HepG2 (cell line): Measurements from ENCODE around the gene RAB43. TPM values are rescaled to one million over a fixed set of nuclear protein-coding genes. Genes with fewer than 3 reads are reported as not detected.

ENCODE experiments used
- BCL3 ChIP-seq: sonication (generic); formaldehyde crosslinking; IDR thresholded peaks from 2 replicates; pipeline ENCODE4 v1.5.1; 2020; ENCODE audit warnings: mild to moderate bottlenecking, missing genetic modification reagents, moderate library complexity
- BCL6 ChIP-seq: IDR thresholded peaks from 2 replicates; pipeline ENCODE4 v1.6.1; 2016; ENCODE audit warnings: missing genetic modification reagents, missing compliant biosample characterization
- CENPX ChIP-seq: sonication (generic); formaldehyde crosslinking; IDR thresholded peaks from 2 replicates; pipeline ENCODE4 v1.9.0; 2021; ENCODE audit warnings: mild to moderate bottlenecking, missing genetic modification reagents, moderate library complexity
- CTCF ChIP-seq: sonication (generic); formaldehyde crosslinking; IDR thresholded peaks from 2 replicates; pipeline ENCODE4 v1.5.0; 2020; ENCODE audit warnings: mild to moderate bottlenecking, missing genetic modification reagents, moderate library complexity
- FOXM1 ChIP-seq: sonication (generic); formaldehyde crosslinking; IDR thresholded peaks from 2 replicates; pipeline ENCODE4 v1.5.0; 2020; ENCODE audit warnings: missing genetic modification reagents
- RBM22 ChIP-seq: fragments of 200-400 bp; formaldehyde crosslinking; optimal IDR thresholded peaks from 2 replicates; pipeline ENCODE3; 2017; ENCODE audit warnings: mild to moderate bottlenecking, low read length, moderate library complexity
- SP5 ChIP-seq: IDR thresholded peaks from 2 replicates; pipeline ENCODE4 v1.6.1; 2016; ENCODE audit warnings: low read depth, borderline replicate concordance
- ZFP82 ChIP-seq: sonication (generic); formaldehyde crosslinking; IDR thresholded peaks from 2 replicates; pipeline ENCODE4 v1.5.1; 2020; ENCODE audit warnings: mild to moderate bottlenecking, missing genetic modification reagents, borderline replicate concordance
- ZNF17 ChIP-seq: sonication (generic); formaldehyde crosslinking; IDR thresholded peaks from 2 replicates; pipeline ENCODE4 v1.5.0; 2020; ENCODE audit warnings: mild to moderate bottlenecking, missing genetic modification reagents
- ZNF343 ChIP-seq: sonication (generic); formaldehyde crosslinking; IDR thresholded peaks from 2 replicates; pipeline ENCODE4 v1.4.0; 2020; ENCODE audit warnings: mild to moderate bottlenecking, missing genetic modification reagents
- ZNF512B ChIP-seq: sonication (generic); formaldehyde crosslinking; IDR thresholded peaks from 2 replicates; pipeline ENCODE4 v1.5.1; 2020; ENCODE audit warnings: missing genetic modification reagents, mild to moderate bottlenecking, borderline replicate concordance
- ZNF607 ChIP-seq: sonication (generic); formaldehyde crosslinking; IDR thresholded peaks from 2 replicates; pipeline ENCODE4 v1.5.1; 2020; ENCODE audit warnings: missing genetic modification reagents, mild to moderate bottlenecking, borderline replicate concordance
- ZNF724P ChIP-seq: sonication (generic); formaldehyde crosslinking; IDR thresholded peaks from 2 replicates; pipeline ENCODE4 v1.8.0; 2022; ENCODE audit warnings: missing genetic modification reagents, borderline replicate concordance
- ZNF737 ChIP-seq: sonication (generic); formaldehyde crosslinking; IDR thresholded peaks from 2 replicates; pipeline ENCODE4 v1.5.0; 2020; ENCODE audit warnings: missing genetic modification reagents, mild to moderate bottlenecking, borderline replicate concordance
- ZNF850 ChIP-seq: sonication (generic); formaldehyde crosslinking; conservative IDR thresholded peaks from 2 replicates; pipeline ENCODE4 v1.9.0; 2021; ENCODE audit warnings: mild to moderate bottlenecking, missing genetic modification reagents
- polyA plus RNA-seq, 8 experiments: library from polyadenylated mRNA; depleted of rRNA in 3 of 8; stranded (reverse) in 7 of 8; unstranded in 1 of 8; fragments of >200 nt; fragmentation: Illumina TruSeq in 4 of 8; extraction: Trizol in 4 of 8; gene quantifications; 2 replicates each; pipeline versions ENCODE4 v1.2.1 to v1.2.3, GENCODE V29; 2011 to 2016; ENCODE audit warnings: low read depth in 4 of 8, missing spikeins in 1 of 8, mixed read lengths in 1 of 8; ENCODE audit not compliant: insufficient read depth in 1 of 8
- total RNA-seq, 5 experiments: library from RNA; depleted of rRNA; stranded (reverse); fragments of >200 nt; fragmentation: Illumina TruSeq; extraction: Trizol; gene quantifications; 2 replicates each; pipeline ENCODE4 v1.2.3, GENCODE V29; 2016; ENCODE audit warnings: low read depth in 1 of 5
- TF ChIP-seq, protein P1 (sequence below), 2 experiments: IDR thresholded peaks; 2 replicates each; pipeline ENCODE4 v1.6.1; 2011 to 2012; ENCODE audit warnings: low read length in 2 of 2, borderline replicate concordance in 1 of 2, low read depth in 1 of 2, mild to moderate bottlenecking in 1 of 2, moderate library complexity in 1 of 2

Gene RAB43
- total and polyA plus RNA-seq, 2 of the 13 experiments (the other 11 are each of a cell fraction or from before 2014, with no cell fraction given): 11.8 to 18.4 TPM

DNA sequence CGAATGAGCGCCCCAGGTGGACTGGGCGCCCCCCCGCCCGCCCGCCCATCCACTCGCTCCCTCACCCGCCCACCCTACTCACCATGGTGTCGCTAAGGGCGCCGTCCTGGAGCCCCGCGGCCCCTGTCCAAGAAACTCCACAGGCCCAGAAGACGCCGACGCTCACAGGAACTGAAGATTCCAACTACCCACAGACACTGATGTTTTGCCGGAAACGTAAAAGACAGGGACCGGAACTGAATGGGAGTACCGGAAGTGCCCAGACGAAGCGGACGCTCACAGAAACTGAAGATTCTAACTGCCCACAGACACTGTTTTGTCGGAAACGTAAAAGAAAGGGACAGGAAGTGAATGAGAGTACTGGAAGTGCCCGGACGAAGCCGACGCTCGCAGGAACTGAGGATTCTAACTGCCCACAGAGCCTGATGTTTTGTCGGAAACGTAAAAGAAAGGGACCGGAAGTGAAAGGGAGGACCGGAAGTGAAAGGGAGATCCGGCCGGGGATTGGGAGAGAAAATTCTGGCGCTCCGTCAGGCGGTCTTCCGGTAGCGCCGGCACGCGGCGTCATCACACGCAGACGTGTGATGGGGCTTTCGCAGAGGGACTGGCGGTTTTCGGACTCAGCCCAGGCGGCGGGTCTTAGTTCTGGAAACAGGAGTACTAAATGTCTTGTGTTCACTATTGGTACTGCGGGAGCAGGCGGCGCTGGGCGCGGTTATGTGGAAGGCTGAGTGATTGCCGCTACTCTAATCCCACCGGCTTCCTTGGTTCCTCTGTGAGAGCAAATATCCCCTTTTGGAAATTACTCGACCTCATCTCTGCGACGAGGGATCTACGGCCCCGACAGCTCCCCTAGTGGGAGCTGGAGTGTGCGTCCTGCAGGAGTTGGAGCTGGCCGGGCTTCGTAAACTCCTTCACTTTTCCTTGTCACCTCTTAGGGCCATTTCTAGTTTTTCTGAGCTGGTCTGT, 39.6 kb upstream of the RAB43 start, which contains the start of gene ISY1 (continued):
- TF ChIP-seq, protein P1, sequence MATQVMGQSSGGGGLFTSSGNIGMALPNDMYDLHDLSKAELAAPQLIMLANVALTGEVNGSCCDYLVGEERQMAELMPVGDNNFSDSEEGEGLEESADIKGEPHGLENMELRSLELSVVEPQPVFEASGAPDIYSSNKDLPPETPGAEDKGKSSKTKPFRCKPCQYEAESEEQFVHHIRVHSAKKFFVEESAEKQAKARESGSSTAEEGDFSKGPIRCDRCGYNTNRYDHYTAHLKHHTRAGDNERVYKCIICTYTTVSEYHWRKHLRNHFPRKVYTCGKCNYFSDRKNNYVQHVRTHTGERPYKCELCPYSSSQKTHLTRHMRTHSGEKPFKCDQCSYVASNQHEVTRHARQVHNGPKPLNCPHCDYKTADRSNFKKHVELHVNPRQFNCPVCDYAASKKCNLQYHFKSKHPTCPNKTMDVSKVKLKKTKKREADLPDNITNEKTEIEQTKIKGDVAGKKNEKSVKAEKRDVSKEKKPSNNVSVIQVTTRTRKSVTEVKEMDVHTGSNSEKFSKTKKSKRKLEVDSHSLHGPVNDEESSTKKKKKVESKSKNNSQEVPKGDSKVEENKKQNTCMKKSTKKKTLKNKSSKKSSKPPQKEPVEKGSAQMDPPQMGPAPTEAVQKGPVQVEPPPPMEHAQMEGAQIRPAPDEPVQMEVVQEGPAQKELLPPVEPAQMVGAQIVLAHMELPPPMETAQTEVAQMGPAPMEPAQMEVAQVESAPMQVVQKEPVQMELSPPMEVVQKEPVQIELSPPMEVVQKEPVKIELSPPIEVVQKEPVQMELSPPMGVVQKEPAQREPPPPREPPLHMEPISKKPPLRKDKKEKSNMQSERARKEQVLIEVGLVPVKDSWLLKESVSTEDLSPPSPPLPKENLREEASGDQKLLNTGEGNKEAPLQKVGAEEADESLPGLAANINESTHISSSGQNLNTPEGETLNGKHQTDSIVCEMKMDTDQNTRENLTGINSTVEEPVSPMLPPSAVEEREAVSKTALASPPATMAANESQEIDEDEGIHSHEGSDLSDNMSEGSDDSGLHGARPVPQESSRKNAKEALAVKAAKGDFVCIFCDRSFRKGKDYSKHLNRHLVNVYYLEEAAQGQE (IDR thresholded peaks at IDR 0.05; ENCODE audit: borderline replicate concordance in 1 of 2, low read depth in 1 of 2, low read length in 2 of 2): peak in 1 of 2 experiments; percentile 39; a peak in 1 of 4 replicates
- TF ChIP-seq RBM22 (no peak), SP5 (CRISPR knock-in tag) (no peak), ZNF737 (CRISPR knock-in tag) (peak; percentile 29; the same call in 1 of the 2 replicates), CTCF (peak; percentile 65), BCL6 (no peak), BCL3 (no peak), ZFP82 (CRISPR knock-in tag) (peak; percentile 88; the same call in 1 of the 2 replicates), CENPX (CRISPR knock-in tag) (no peak), ZNF607 (no peak; the same call in 1 of the 2 replicates), ZNF512B (no peak), ZNF343 (CRISPR knock-in tag) (0 out of 2 replicates have a peak, but pooled peaks have one; percentile 64), ZNF17 (no peak), ZNF850 (CRISPR knock-in tag) (no peak), ZNF724P (CRISPR knock-in tag) (0 out of 2 replicates have a peak, but pooled peaks have one; percentile 62), FOXM1 (no peak)
